HepG2 (cell line): ENCODE results near the gene ZC3H14. TPM values are rescaled to one million over a fixed set of nuclear protein-coding genes. Genes with fewer than 3 reads are reported as not detected.
A peak's percentile ranks its signal among the peaks of the same experiment; 100 is the strongest.

ENCODE experiments used
- ATAC-seq: fragments of 200-7000 bp; cut with Tn5 transposase; 3 replicates; pipeline ENCODE4 v1.9.1; 2020; ENCODE audit warnings: mild to moderate bottlenecking, moderate library complexity
- BruUV-seq: library from RNA; stranded (reverse); fragments of 400-500 nt; replicated peaks from 2 replicates; lab custom pipeline; 2021; lab: Mats Ljungman, UMichigan
- CTCF ChIA-PET: fragments of 300-600 bp; formaldehyde crosslinking; extraction: SDS; loops from one replicate; lab custom pipeline; 2021; ENCODE audit warnings: low total read pairs, inconsistent platforms, low intra/inter-chr PET ratio; lab: Yijun Ruan, JAX
- POLR2A ChIA-PET: fragments of 350-600 bp; sonication (Branson Sonifier 250); formaldehyde crosslinking; loops from one replicate; lab custom pipeline; 2020; ENCODE audit warnings: antibody characterized with exemption, inconsistent platforms; lab: Yijun Ruan, JAX
- DNase-seq: peaks from one replicate; pipeline ENCODE4 v3.0.0-alpha.2; 2015; ENCODE audit warnings: low spot score
- FAIRE-seq: peaks from 3 replicates; lab custom pipeline; 2011; peaks lifted over from hg19 to GRCh38; lab: Jason Lieb, UNC
- H2AFZ ChIP-seq: one replicate; pipeline ENCODE4 v1.6.1; 2011; ENCODE audit warnings: low read length, inconsistent platforms
- H3K27ac ChIP-seq: fragments of 300-600 bp; 3 replicates; pipeline ENCODE4 v1.8.0; 2011; ENCODE audit warnings: mixed run types, mild to moderate bottlenecking, mixed read lengths, low read length, inconsistent platforms; ENCODE audit not compliant: insufficient read depth; ENCODE audit errors: extremely low read length
- H3K27me3 ChIP-seq, 2 experiments: fragments of 200-600 bp in 1 of 2; 2 replicates in 1 of 2; 3 replicates in 1 of 2; pipeline versions ENCODE4 v1.6.0 to v1.8.0; 2011; ENCODE audit warnings: low read length in 2 of 2, mild to moderate bottlenecking in 2 of 2, moderate library complexity in 2 of 2, inconsistent platforms in 1 of 2; ENCODE audit not compliant: insufficient read depth in 2 of 2, control insufficient read depth in 1 of 2
- H3K36me3 ChIP-seq, 2 experiments: fragments of 200-600 bp in 1 of 2; replicated peaks in 1 of 2; 2 replicates in 1 of 2; 3 replicates in 1 of 2; pipeline versions ENCODE4 v1.5.1 to v1.8.0; 2011; ENCODE audit warnings: low read length in 2 of 2, inconsistent platforms in 1 of 2; ENCODE audit not compliant: insufficient read depth in 2 of 2, control insufficient read depth in 1 of 2
- H3K4me1 ChIP-seq: 2 replicates; pipeline ENCODE4 v1.5.1; 2012; ENCODE audit warnings: low read length, inconsistent platforms; ENCODE audit not compliant: insufficient read depth
- H3K4me2 ChIP-seq: 2 replicates; pipeline ENCODE4 v1.6.0; 2011; ENCODE audit warnings: low read depth, low read length, inconsistent platforms
- H3K4me3 ChIP-seq, 3 experiments: fragments of 200-600 bp in 1 of 3; sonication (generic), shearing (Covaris generic) in 1 of 3; replicated peaks in 1 of 3; 2 replicates each; pipeline ENCODE4 v1.5.1; 2011 to 2016; ENCODE audit warnings: low read length in 3 of 3, inconsistent platforms in 2 of 3, low read depth in 2 of 3, mild to moderate bottlenecking in 2 of 3, control low read depth in 1 of 3, mixed read lengths in 1 of 3; ENCODE audit not compliant: insufficient read depth in 1 of 3
- H3K79me2 ChIP-seq: one replicate; pipeline ENCODE4 v1.6.1; 2011; ENCODE audit warnings: low read length, inconsistent platforms; ENCODE audit not compliant: insufficient read depth
- H3K9ac ChIP-seq: 2 replicates; pipeline ENCODE4 v1.6.0; 2011; ENCODE audit warnings: mild to moderate bottlenecking, low read depth, low read length, inconsistent platforms; ENCODE audit not compliant: insufficient read depth
- H3K9me3 ChIP-seq: 2 replicates; pipeline ENCODE4 v1.5.1; 2012; ENCODE audit warnings: mild to moderate bottlenecking, low read length
- H4K20me1 ChIP-seq: 2 replicates; pipeline ENCODE4 v1.6.0; 2011; ENCODE audit warnings: inconsistent platforms, mild to moderate bottlenecking, low read length, moderate library complexity; ENCODE audit not compliant: insufficient read depth
- BRD4 ChIP-seq: sonication (generic); formaldehyde crosslinking; IDR thresholded peaks from 2 replicates; pipeline ENCODE4 v1.4.0; 2020; ENCODE audit warnings: missing genetic modification reagents
- EEA1 ChIP-seq: sonication (generic); formaldehyde crosslinking; IDR thresholded peaks from 2 replicates; pipeline ENCODE4 v1.5.1; 2020; ENCODE audit warnings: mild to moderate bottlenecking, missing genetic modification reagents, borderline replicate concordance
- EED ChIP-seq: sonication (generic); formaldehyde crosslinking; IDR thresholded peaks from 2 replicates; pipeline ENCODE4 v1.5.0; 2020; ENCODE audit warnings: mild to moderate bottlenecking, missing genetic modification reagents
- FOXA1 ChIP-seq, 2 experiments: fragments of 450-650 bp in 1 of 2; sonication (generic) in 1 of 2; formaldehyde crosslinking in 1 of 2; IDR thresholded peaks; 2 replicates each; pipeline versions ENCODE4 v1.4.0 to v1.6.1; 2016 to 2020; ENCODE audit warnings: missing genetic modification reagents in 1 of 2
- GATAD1 ChIP-seq: IDR thresholded peaks from 2 replicates; pipeline ENCODE4 v1.6.1; 2016; ENCODE audit warnings: missing genetic modification reagents, missing compliant biosample characterization
- HNRNPUL1 ChIP-seq: fragments of 200-400 bp; formaldehyde crosslinking; IDR thresholded peaks from 2 replicates; pipeline ENCODE4 v1.6.1; 2017; ENCODE audit warnings: low read depth, mild to moderate bottlenecking, low read length, moderate library complexity
- HOXA5 ChIP-seq: sonication (generic); formaldehyde crosslinking; IDR thresholded peaks from 2 replicates; pipeline ENCODE4 v1.4.0; 2020; ENCODE audit warnings: missing genetic modification reagents
- IKZF1 ChIP-seq: fragments of 450-650 bp; IDR thresholded peaks from 2 replicates; pipeline ENCODE4 v1.7.1; 2016
- KLF6 ChIP-seq: IDR thresholded peaks from 2 replicates; pipeline ENCODE4 v1.8.0; 2016; ENCODE audit warnings: missing biosample characterization, missing genetic modification reagents
- POLR2G ChIP-seq: fragments of 200-400 bp; formaldehyde crosslinking; IDR thresholded peaks from 2 replicates; pipeline ENCODE4 v1.6.1; 2018; ENCODE audit warnings: mild to moderate bottlenecking, low read depth, low read length, moderate library complexity
- SMC3 ChIP-seq: IDR thresholded peaks from 2 replicates; pipeline ENCODE4 v1.6.1; 2011; ENCODE audit warnings: low read length, improper control_type of control experiment
- SNAPC5 ChIP-seq: sonication (generic); formaldehyde crosslinking; IDR thresholded peaks from 2 replicates; pipeline ENCODE4 v1.8.1; 2023; ENCODE audit warnings: mild to moderate bottlenecking, missing genetic modification reagents, borderline replicate concordance
- TARDBP ChIP-seq: sonication (generic); formaldehyde crosslinking; IDR thresholded peaks from 2 replicates; pipeline ENCODE4 v1.8.0; 2022; ENCODE audit warnings: mild to moderate bottlenecking, missing genetic modification reagents
- ZMYM4 ChIP-seq: sonication (generic); formaldehyde crosslinking; IDR thresholded peaks from 2 replicates; pipeline ENCODE4 v1.8.1; 2023; ENCODE audit warnings: mild to moderate bottlenecking, missing genetic modification reagents
- ZNF30 ChIP-seq: sonication (generic); formaldehyde crosslinking; IDR thresholded peaks from 2 replicates; pipeline ENCODE4 v1.5.0; 2020; ENCODE audit warnings: mild to moderate bottlenecking, missing genetic modification reagents
- ZNF34 ChIP-seq: sonication (generic); formaldehyde crosslinking; IDR thresholded peaks from 2 replicates; pipeline ENCODE4 v1.4.0; 2020; ENCODE audit warnings: mild to moderate bottlenecking, missing genetic modification reagents, borderline replicate concordance
- ZNF556 ChIP-seq: sonication (generic); formaldehyde crosslinking; IDR thresholded peaks from 2 replicates; pipeline ENCODE4 v1.4.0; 2020; ENCODE audit warnings: mild to moderate bottlenecking, missing genetic modification reagents, borderline replicate concordance
- ZNF749 ChIP-seq: sonication (generic); formaldehyde crosslinking; IDR thresholded peaks from 2 replicates; pipeline ENCODE4 v1.8.0; 2022; ENCODE audit warnings: mild to moderate bottlenecking, missing genetic modification reagents, moderate library complexity, borderline replicate concordance
- ZNF883 ChIP-seq: sonication (generic); formaldehyde crosslinking; IDR thresholded peaks from 2 replicates; pipeline ENCODE4 v1.5.1; 2020; ENCODE audit warnings: mild to moderate bottlenecking, missing genetic modification reagents; ENCODE audit errors: not compliant biosample characterization
- ZSCAN31 ChIP-seq: sonication (generic); formaldehyde crosslinking; IDR thresholded peaks from 2 replicates; pipeline ENCODE4 v1.5.0; 2020; ENCODE audit warnings: low read depth, mild to moderate bottlenecking, missing genetic modification reagents
- WGBS: methylation state at CpG from one replicate; pipeline ENCODE4 v1.1.6; 2017; ENCODE audit warnings: low lambda C conversion rate; 5-methylcytosine and 5-hydroxymethylcytosine counted together
- in situ Hi-C: cut with HindIII; loops from 2 replicates; pipeline ENCODE4 v1.10.0; 2017; ENCODE audit warnings: low pct_unique_long_range_greater_than_20kb; ENCODE audit not compliant: extremely low pct_ligation_motif_present
- intact Hi-C: fragments of 100-400 bp; cut with micrococcal nuclease; formaldehyde crosslinking; loops from one replicate; pipeline ENCODE4 v1.10.0; 2022; ENCODE audit not compliant: unreplicated experiment
- polyA plus RNA-seq, 8 experiments: library from polyadenylated mRNA; depleted of rRNA in 3 of 8; stranded (reverse) in 7 of 8; unstranded in 1 of 8; fragments of >200 nt; fragmentation: Illumina TruSeq in 4 of 8; extraction: Trizol in 4 of 8; gene quantifications; 2 replicates each; pipeline versions ENCODE4 v1.2.1 to v1.2.3, GENCODE V29; 2011 to 2016; ENCODE audit warnings: low read depth in 4 of 8, missing spikeins in 1 of 8, mixed read lengths in 1 of 8; ENCODE audit not compliant: insufficient read depth in 1 of 8
- total RNA-seq, 5 experiments: library from RNA; depleted of rRNA; stranded (reverse); fragments of >200 nt; fragmentation: Illumina TruSeq; extraction: Trizol; gene quantifications; 2 replicates each; pipeline ENCODE4 v1.2.3, GENCODE V29; 2016; ENCODE audit warnings: low read depth in 1 of 5
- TF ChIP-seq, protein P1 (sequence below): IDR thresholded peaks from 2 replicates; pipeline ENCODE4 v1.6.1; 2016; ENCODE audit warnings: mild to moderate bottlenecking, missing biosample characterization, missing genetic modification reagents
- TF ChIP-seq, protein P2 (sequence below): sonication (generic); formaldehyde crosslinking; conservative IDR thresholded peaks from 2 replicates; pipeline ENCODE4 v1.4.0; 2020; ENCODE audit warnings: missing genetic modification reagents

The ZC3H14 gene
- total and polyA plus RNA-seq, 2 of the 13 experiments (the other 11 are each of a cell fraction or from before 2014, with no cell fraction given): 65.1 to 67.5 TPM

GRCh38 chr14:88631091-88631490 lies 68.3 kb downstream of the ZC3H14 start:
- Histone ChIP-seq H3K27ac (no peak overlapping the region), H3K4me3 (no peak overlapping the region), H4K20me1 (no peaks in the 10 kb centered on the region), H3K4me1 (no peaks in the 10 kb centered on the region), H3K9ac (no peak overlapping the region), H2AFZ (no peak overlapping the region), H3K27me3 (no peaks in the 10 kb centered on the region), H3K79me2 (no peaks in the 10 kb centered on the region), H3K9me3 (no peaks in the 10 kb centered on the region), H3K4me2 (no peak overlapping the region), H3K36me3 (no peaks in the 10 kb centered on the region)
- in situ Hi-C loops: no loop called here
- no peak for ATAC-seq
- 39% methylated on average over 3 of the region's 3 CpGs for WGBS
- CTCF ChIA-PET: no interaction called here
- POLR2A ChIA-PET: no interaction called here
- FAIRE-seq: no peak
- intact Hi-C loops: no loop called here
- BruUV-seq: no TSS peak
- no peak for DNase-seq
- TF ChIP-seq ZMYM4 (CRISPR knock-in tag) (no peak), KLF6 (no peak), BRD4 (no peak), TARDBP (no peak), POLR2G (no peak), ZNF749 (no peak)
- TF ChIP-seq, protein P1, sequence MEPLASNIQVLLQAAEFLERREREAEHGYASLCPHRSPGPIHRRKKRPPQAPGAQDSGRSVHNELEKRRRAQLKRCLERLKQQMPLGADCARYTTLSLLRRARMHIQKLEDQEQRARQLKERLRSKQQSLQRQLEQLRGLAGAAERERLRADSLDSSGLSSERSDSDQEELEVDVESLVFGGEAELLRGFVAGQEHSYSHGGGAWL (CRISPR knock-in tag): no peak
- TF ChIP-seq, protein P2, sequence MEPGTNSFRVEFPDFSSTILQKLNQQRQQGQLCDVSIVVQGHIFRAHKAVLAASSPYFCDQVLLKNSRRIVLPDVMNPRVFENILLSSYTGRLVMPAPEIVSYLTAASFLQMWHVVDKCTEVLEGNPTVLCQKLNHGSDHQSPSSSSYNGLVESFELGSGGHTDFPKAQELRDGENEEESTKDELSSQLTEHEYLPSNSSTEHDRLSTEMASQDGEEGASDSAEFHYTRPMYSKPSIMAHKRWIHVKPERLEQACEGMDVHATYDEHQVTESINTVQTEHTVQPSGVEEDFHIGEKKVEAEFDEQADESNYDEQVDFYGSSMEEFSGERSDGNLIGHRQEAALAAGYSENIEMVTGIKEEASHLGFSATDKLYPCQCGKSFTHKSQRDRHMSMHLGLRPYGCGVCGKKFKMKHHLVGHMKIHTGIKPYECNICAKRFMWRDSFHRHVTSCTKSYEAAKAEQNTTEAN: no peak

DNA sequence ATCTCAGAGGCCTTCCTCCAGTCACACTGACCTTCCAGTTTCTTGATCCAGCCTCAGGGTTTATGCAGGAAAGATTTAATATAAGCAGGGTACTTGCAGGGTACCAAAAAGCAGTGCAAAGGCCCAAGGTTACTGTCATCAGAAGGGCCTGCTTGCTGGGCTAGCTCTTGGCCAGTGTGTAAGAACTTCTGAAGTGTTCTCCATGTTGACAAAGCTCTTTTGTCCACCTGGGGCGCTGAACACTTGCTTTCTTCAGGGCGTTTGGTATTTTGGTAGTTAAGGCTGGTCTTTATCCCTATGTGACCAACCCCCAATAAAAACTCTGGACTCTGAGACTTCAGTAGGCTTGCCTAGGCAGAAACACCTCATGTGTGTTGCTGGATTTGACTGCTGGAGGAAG lies 69.7 kb downstream of the ZC3H14 start:
- DNase-seq: peak; percentile 4
- Histone ChIP-seq H3K79me2 (no peaks in the 10 kb centered on the region), H3K9ac (no peak overlapping the region), H3K27me3 (no peaks in the 10 kb centered on the region), H3K4me3 (no peak overlapping the region), H4K20me1 (no peaks in the 10 kb centered on the region), H3K4me2 (no peak overlapping the region), H3K4me1 (no peaks in the 10 kb centered on the region), H3K36me3 (no peaks in the 10 kb centered on the region), H3K27ac (no peak overlapping the region), H3K9me3 (no peaks in the 10 kb centered on the region), H2AFZ (no peak overlapping the region)
- no TSS peak for BruUV-seq
- in situ Hi-C loops (no loop called here), intact Hi-C loops (no loop called here)
- 0% methylated on average over 1 of the region's 2 CpGs for WGBS
- ChIA-PET CTCF (no interaction called here), POLR2A (no interaction called here)
- peak; percentile 70 for ATAC-seq
- no peak for FAIRE-seq
- TF ChIP-seq IKZF1 (no peak), ZSCAN31 (no peak), ZNF883 (CRISPR knock-in tag) (no peak), SNAPC5 (CRISPR knock-in tag) (no peak), GATAD1 (CRISPR knock-in tag) (no peak), FOXA1 (IDR thresholded peaks at IDR 0.05) (no peak), FOXA1 (CRISPR knock-in tag; IDR thresholded peaks at IDR 0.05) (peak; percentile 65), HOXA5 (CRISPR knock-in tag) (no peak), EED (CRISPR knock-in tag) (no peak), ZNF34 (CRISPR knock-in tag) (no peak), ZNF556 (CRISPR knock-in tag) (no peak), EEA1 (CRISPR knock-in tag) (no peak), HNRNPUL1 (no peak), SMC3 (no peak), ZNF30 (CRISPR knock-in tag) (no peak)
